ENCODE results near the gene GAB3. TPM values are rescaled to one million over a fixed set of nuclear protein-coding genes. Genes with fewer than 3 reads are reported as not detected.
A peak's percentile ranks its signal among the peaks of the same experiment; 100 is the strongest.

Gene GAB3
- total and polyA plus RNA-seq, 9 donors, result 3.2 to 6.7 (median 5.2) TPM

- no peaks in the 10 kb centered on the region for H3K36me3 ChIP-seq (ENCODE audit: control insufficient read depth, insufficient read depth, low read length)
- no peaks in the 10 kb centered on the region for H3K9me3 ChIP-seq (replicated peaks; ENCODE audit: control insufficient read depth, low read depth, low read length)
- H3K27ac ChIP-seq (ENCODE audit: low read length), result peak overlapping the region; percentile 74
- peak; percentile 50 for DNase-seq
- no peaks in the 10 kb centered on the region for H3K27me3 ChIP-seq (ENCODE audit: control insufficient read depth, insufficient read depth, low read length)
- WGBS (ENCODE audit: insufficient coverage), result 41% methylated on average over 7 of the region's 8 CpGs
- H3K4me3 ChIP-seq (ENCODE audit: low read length), result no peak overlapping the region
- peaks cover 38% of the 10 kb centered on the region for H3K4me1 ChIP-seq (ENCODE audit: control insufficient read depth, insufficient read depth, low read length)
These were observed 16.7 kb downstream of the GAB3 start for GRCh38 chrX:154734061-154734781.

GRCh38 chrX:154733066-154733425 is 17.8 kb downstream of the GAB3 start:
- peak overlapping the region; percentile 74 for H3K27ac ChIP-seq (ENCODE audit: low read length)
- H3K4me3 ChIP-seq (ENCODE audit: low read length), result no peak overlapping the region
- peaks cover 46% of the 10 kb centered on the region for H3K4me1 ChIP-seq (ENCODE audit: control insufficient read depth, insufficient read depth, low read length)
- no peaks in the 10 kb centered on the region for H3K36me3 ChIP-seq (ENCODE audit: control insufficient read depth, insufficient read depth, low read length)
- no peaks in the 10 kb centered on the region for H3K9me3 ChIP-seq (replicated peaks; ENCODE audit: control insufficient read depth, low read depth, low read length)
- H3K27me3 ChIP-seq (ENCODE audit: control insufficient read depth, insufficient read depth, low read length), result no peaks in the 10 kb centered on the region
- no CpG with 5 or more reads among the region's 2 CpGs for WGBS (ENCODE audit: insufficient coverage)
- peak; percentile 50 for DNase-seq

GRCh38 chrX:154732421-154733065 is 18.3 kb downstream of the GAB3 start:
- peak overlapping the region; percentile 74 for H3K27ac ChIP-seq (ENCODE audit: low read length)
- H3K4me3 ChIP-seq (ENCODE audit: low read length), result no peak overlapping the region
- H3K27me3 ChIP-seq (ENCODE audit: control insufficient read depth, insufficient read depth, low read length), result no peaks in the 10 kb centered on the region
- WGBS (ENCODE audit: insufficient coverage), result 30% methylated on average over 2 of the region's 5 CpGs
- DNase-seq, result no peak
- no peaks in the 10 kb centered on the region for H3K9me3 ChIP-seq (replicated peaks; ENCODE audit: control insufficient read depth, low read depth, low read length)
- H3K36me3 ChIP-seq (ENCODE audit: control insufficient read depth, insufficient read depth, low read length), result no peaks in the 10 kb centered on the region
- peaks cover 45% of the 10 kb centered on the region for H3K4me1 ChIP-seq (ENCODE audit: control insufficient read depth, insufficient read depth, low read length)

- H3K27ac ChIP-seq (ENCODE audit: low read length), result peak overlapping the region; percentile 74
- DNase-seq, result peak; percentile 32
- WGBS (ENCODE audit: insufficient coverage), result 91% methylated on average over 4 of the region's 7 CpGs
- no peaks in the 10 kb centered on the region for H3K36me3 ChIP-seq (ENCODE audit: control insufficient read depth, insufficient read depth, low read length)
- H3K4me3 ChIP-seq (ENCODE audit: low read length), result no peak overlapping the region
- H3K4me1 ChIP-seq (ENCODE audit: control insufficient read depth, insufficient read depth, low read length), result peaks cover 43% of the 10 kb centered on the region
- no peaks in the 10 kb centered on the region for H3K27me3 ChIP-seq (ENCODE audit: control insufficient read depth, insufficient read depth, low read length)
- no peaks in the 10 kb centered on the region for H3K9me3 ChIP-seq (replicated peaks; ENCODE audit: control insufficient read depth, low read depth, low read length)
These were observed 19.0 kb downstream of the GAB3 start for GRCh38 chrX:154731881-154732280.

GRCh38 chrX:154731184-154731583 is 19.7 kb downstream of the GAB3 start:
- 83% methylated on average over 3 of the region's 5 CpGs for WGBS (ENCODE audit: insufficient coverage)
- peaks cover 43% of the 10 kb centered on the region for H3K4me1 ChIP-seq (ENCODE audit: control insufficient read depth, insufficient read depth, low read length)

GRCh38 chrX:154730253-154730891 is 20.5 kb downstream of the GAB3 start:
- Histone ChIP-seq H3K27me3 (ENCODE audit: control insufficient read depth, insufficient read depth, low read length) (no peaks in the 10 kb centered on the region), H3K9me3 (replicated peaks; ENCODE audit: control insufficient read depth, low read depth, low read length) (no peaks in the 10 kb centered on the region), H3K36me3 (ENCODE audit: control insufficient read depth, insufficient read depth, low read length) (no peaks in the 10 kb centered on the region), H3K4me1 (ENCODE audit: control insufficient read depth, insufficient read depth, low read length) (peaks cover 36% of the 10 kb centered on the region), H3K27ac (ENCODE audit: low read length) (peak overlapping the region; percentile 62), H3K4me3 (ENCODE audit: low read length) (no peak overlapping the region)
- WGBS (ENCODE audit: insufficient coverage), result 37% methylated on average over 2 of the region's 6 CpGs
- DNase-seq, result peak; percentile 78

More at GRCh38 chrX:154731184-154731583, 19.7 kb downstream of the GAB3 start:
- H3K36me3 ChIP-seq (ENCODE audit: control insufficient read depth, insufficient read depth, low read length), result no peaks in the 10 kb centered on the region
- peak overlapping the region; percentile 74 for H3K27ac ChIP-seq (ENCODE audit: low read length)
- no peaks in the 10 kb centered on the region for H3K27me3 ChIP-seq (ENCODE audit: control insufficient read depth, insufficient read depth, low read length)
- no peak for DNase-seq
- no peak overlapping the region for H3K4me3 ChIP-seq (ENCODE audit: low read length)
- no peaks in the 10 kb centered on the region for H3K9me3 ChIP-seq (replicated peaks; ENCODE audit: control insufficient read depth, low read depth, low read length)

GRCh38 chrX:154729439-154729838 is 21.4 kb downstream of the GAB3 start:
- Histone ChIP-seq H3K27me3 (ENCODE audit: control insufficient read depth, insufficient read depth, low read length) (no peaks in the 10 kb centered on the region), H3K4me3 (ENCODE audit: low read length) (no peak overlapping the region), H3K4me1 (ENCODE audit: control insufficient read depth, insufficient read depth, low read length) (peaks cover 30% of the 10 kb centered on the region), H3K27ac (ENCODE audit: low read length) (peak overlapping the region; percentile 59), H3K9me3 (replicated peaks; ENCODE audit: control insufficient read depth, low read depth, low read length) (no peaks in the 10 kb centered on the region), H3K36me3 (ENCODE audit: control insufficient read depth, insufficient read depth, low read length) (no peaks in the 10 kb centered on the region)
- no peak for DNase-seq
- 57% methylated on average over 2 of the region's 3 CpGs for WGBS (ENCODE audit: insufficient coverage)

GRCh38 chrX:154728431-154729190 is 22.3 kb downstream of the GAB3 start:
- peak; percentile 72 for DNase-seq
- H3K9me3 ChIP-seq (replicated peaks; ENCODE audit: control insufficient read depth, low read depth, low read length), result no peaks in the 10 kb centered on the region
- peaks cover 29% of the 10 kb centered on the region for H3K4me1 ChIP-seq (ENCODE audit: control insufficient read depth, insufficient read depth, low read length)
- peak overlapping the region; percentile 87 for H3K27ac ChIP-seq (ENCODE audit: low read length)
- no peak overlapping the region for H3K4me3 ChIP-seq (ENCODE audit: low read length)
- no peaks in the 10 kb centered on the region for H3K36me3 ChIP-seq (ENCODE audit: control insufficient read depth, insufficient read depth, low read length)
- WGBS (ENCODE audit: insufficient coverage), result no CpG with 5 or more reads among the region's 7 CpGs
- H3K27me3 ChIP-seq (ENCODE audit: control insufficient read depth, insufficient read depth, low read length), result no peaks in the 10 kb centered on the region

GRCh38 chrX:154727871-154728270 is 23.0 kb downstream of the GAB3 start:
- Histone ChIP-seq H3K27ac (ENCODE audit: low read length) (peak overlapping the region; percentile 87), H3K4me1 (ENCODE audit: control insufficient read depth, insufficient read depth, low read length) (peaks cover 29% of the 10 kb centered on the region), H3K36me3 (ENCODE audit: control insufficient read depth, insufficient read depth, low read length) (no peaks in the 10 kb centered on the region), H3K27me3 (ENCODE audit: control insufficient read depth, insufficient read depth, low read length) (no peaks in the 10 kb centered on the region), H3K9me3 (replicated peaks; ENCODE audit: control insufficient read depth, low read depth, low read length) (no peaks in the 10 kb centered on the region), H3K4me3 (ENCODE audit: low read length) (no peak overlapping the region)
- 21% methylated on average over 2 of the region's 3 CpGs for WGBS (ENCODE audit: insufficient coverage)
- peak; percentile 93 for DNase-seq

GRCh38 chrX:154727418-154727817 is 23.5 kb downstream of the GAB3 start:
- Histone ChIP-seq H3K4me3 (ENCODE audit: low read length) (no peak overlapping the region), H3K9me3 (replicated peaks; ENCODE audit: control insufficient read depth, low read depth, low read length) (no peaks in the 10 kb centered on the region), H3K4me1 (ENCODE audit: control insufficient read depth, insufficient read depth, low read length) (peaks cover 24% of the 10 kb centered on the region), H3K27ac (ENCODE audit: low read length) (peak overlapping the region; percentile 80), H3K36me3 (ENCODE audit: control insufficient read depth, insufficient read depth, low read length) (no peaks in the 10 kb centered on the region), H3K27me3 (ENCODE audit: control insufficient read depth, insufficient read depth, low read length) (no peaks in the 10 kb centered on the region)
- no CpG with 5 or more reads among the region's 1 CpG for WGBS (ENCODE audit: insufficient coverage)
- DNase-seq, result no peak

Data from muscle of leg (tissue), 11 donors.